HuH-7 (cell line): ENCODE results near the gene SYT15.
"Not testable (repeated sequence)": the region's sequence is repeated elsewhere in the genome, so short reads cannot be mapped to it uniquely, and the experiment has no call there.

Source experiments
- DNase-seq: peaks from one replicate; pipeline ENCODE4 v3.0.0; 2011; ENCODE audit warnings: low spot score

Gene SYT15

DNA sequence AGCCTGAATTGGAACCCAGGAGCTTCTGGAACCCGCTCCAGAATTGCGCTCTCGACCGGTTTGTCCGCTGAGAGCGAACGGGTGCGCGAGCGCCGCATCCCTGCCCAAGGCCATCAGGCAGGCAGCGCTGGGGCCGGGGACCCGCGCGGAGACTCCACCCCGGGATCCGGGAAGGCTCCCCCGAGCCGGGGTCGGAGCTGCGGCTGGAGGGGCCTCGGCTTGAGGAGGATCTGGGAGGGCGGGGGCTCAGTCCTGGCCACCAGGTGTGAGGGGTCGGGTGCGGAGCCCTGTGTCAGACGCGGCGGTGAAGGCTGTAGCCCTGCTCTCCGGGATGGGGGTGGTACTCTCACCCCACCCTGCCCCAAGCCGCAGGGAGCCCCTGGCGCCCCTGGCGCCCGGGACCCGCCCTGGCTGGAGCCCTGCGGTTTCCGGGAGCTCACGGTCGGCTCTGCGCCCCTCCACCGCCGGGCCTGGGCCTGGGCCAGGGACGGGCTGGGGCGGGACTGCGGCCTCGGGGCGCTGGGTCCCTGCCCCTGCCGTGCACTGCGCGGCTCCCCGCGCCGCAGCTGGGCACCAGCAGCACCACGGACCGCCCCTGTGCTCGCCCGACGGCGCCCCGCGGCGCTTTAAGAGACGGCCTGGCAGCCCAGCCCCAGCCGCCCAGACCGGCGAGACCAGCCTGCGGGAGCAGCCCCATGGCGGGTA lies at the start of gene SYT15:
Gene SYT15 (plus strand): TSS at position 655 of the 705 bp plus-strand sequence. CDS start 41 bp downstream, at position 696.
- DNase-seq: not testable (repeated sequence)

GRCh38 chr10:46529742-46530141 lies 49.2 kb upstream of the SYT15 start:
- not testable (repeated sequence) for DNase-seq

GRCh38 chr10:46530249-46531186 lies 48.4 kb upstream of the SYT15 start:
- no peak for DNase-seq

DNA sequence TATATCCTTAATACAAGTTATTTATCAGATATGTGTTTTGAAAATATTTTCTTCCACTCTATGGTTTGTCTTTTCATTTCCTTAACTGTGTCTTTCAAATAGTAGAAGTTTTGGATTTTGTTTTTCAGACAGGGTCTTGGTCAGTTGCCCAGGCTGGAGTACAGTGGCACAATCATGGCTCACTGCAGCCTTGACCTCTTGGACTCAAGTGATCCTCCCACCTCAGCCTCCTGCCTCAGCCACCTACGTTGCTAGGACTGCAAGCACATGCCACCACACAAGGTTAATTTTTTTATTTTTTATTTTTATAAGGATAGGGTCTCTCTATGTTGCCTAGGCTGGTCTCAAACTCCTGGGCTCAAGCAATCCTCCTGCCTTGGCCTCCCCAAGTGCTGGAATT lies 46.7 kb upstream of the SYT15 start:
- not testable (repeated sequence) for DNase-seq

GRCh38 chr10:46534828-46535524 lies 44.0 kb upstream of the SYT15 start:
- DNase-seq: no peak

DNA sequence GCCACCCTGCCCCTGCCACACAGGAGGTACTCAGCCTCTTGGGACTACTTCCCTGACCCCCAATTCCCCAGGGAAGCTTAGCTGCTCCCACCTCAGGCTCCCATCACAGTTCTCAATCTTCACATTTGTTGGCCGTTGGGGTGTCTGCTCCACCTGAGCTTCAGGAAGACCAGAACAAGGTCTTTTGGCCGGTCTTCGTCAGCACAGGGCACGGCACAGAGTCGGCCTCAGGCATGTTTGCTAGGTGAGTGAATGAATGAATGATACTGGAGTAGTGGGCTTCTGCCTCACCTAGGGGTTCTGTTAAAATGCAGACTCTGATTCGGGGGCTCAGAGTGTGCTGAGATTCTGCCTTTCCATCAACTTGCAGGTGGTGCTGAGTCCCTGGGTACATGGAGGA lies 42.8 kb upstream of the SYT15 start:
- no peak for DNase-seq

DNA sequence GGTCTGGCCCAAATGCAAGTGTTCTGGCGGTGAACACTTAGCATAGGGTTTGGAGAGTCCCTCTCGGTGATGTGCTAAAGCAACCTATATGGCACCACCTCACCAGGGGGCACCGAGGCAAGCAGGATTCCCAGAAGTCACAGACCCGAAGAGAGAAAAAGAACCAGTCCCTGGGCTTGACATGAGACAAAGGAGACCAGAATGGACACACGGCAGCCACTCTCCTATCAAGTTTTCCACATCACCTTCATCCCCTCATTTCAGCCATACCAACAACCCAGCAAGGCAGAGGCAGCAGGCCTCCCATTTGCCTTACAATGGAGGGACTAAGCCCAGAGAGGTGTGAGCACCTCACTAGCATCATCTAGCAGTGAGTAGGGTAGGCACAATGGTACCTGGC lies 42.1 kb upstream of the SYT15 start:
- no peak for DNase-seq

DNA sequence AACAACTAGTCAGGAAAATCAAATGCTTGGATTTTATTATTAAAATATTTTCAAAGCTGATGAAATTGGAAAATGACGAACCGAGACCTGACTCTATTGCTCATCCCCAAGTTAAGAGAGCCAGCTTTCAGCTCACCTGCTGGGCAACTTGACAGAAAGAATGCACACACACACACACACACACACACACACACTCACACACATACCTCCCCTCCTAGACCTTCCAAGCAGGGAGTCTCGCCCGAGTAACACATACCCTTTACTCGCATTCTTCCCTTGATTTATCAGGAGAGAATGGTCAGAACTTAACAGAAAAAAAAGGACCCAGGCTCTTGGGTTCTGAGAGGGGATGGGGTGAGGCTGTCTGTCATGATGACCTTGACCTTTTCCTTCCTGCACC lies 41.6 kb upstream of the SYT15 start:
- no peak for DNase-seq

GRCh38 chr10:46538155-46538554 lies 40.8 kb upstream of the SYT15 start:
- no peak for DNase-seq

- no peak for DNase-seq
Observed at GRCh38 chr10:46538717-46539426, 40.1 kb upstream of the SYT15 start.

GRCh38 chr10:46539596-46540411 lies 39.1 kb upstream of the SYT15 start:
- DNase-seq: peak; percentile 65

DNA sequence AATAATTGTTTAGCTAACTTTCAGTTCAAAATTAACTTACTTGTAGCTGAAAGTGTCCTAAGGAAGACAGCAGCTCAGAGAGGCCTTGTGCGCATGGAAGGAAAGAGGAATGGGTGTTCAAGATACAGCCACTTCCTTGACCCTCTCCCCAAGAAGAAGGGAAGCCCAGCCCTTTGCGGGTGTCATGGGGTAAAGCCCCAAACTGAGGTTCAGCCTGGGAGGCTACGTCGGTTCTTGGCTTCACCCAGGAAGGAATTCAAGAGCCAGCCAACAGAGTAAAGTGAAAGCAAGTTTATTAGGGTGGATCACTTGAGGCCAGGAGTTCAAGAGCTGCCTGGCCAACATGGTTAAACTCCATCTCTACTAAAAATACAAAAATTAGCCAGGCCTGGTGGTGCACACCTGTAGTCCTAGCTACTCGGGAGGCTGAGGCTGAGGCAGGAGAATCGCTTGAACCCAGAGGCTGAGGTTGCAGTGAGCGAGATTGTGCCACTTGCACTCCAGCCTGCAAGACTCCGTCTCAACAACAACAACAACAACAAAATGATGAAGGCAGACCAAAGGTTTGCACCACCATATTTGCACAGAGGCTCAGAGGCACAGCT lies 38.4 kb upstream of the SYT15 start:
- DNase-seq: no peak

DNA sequence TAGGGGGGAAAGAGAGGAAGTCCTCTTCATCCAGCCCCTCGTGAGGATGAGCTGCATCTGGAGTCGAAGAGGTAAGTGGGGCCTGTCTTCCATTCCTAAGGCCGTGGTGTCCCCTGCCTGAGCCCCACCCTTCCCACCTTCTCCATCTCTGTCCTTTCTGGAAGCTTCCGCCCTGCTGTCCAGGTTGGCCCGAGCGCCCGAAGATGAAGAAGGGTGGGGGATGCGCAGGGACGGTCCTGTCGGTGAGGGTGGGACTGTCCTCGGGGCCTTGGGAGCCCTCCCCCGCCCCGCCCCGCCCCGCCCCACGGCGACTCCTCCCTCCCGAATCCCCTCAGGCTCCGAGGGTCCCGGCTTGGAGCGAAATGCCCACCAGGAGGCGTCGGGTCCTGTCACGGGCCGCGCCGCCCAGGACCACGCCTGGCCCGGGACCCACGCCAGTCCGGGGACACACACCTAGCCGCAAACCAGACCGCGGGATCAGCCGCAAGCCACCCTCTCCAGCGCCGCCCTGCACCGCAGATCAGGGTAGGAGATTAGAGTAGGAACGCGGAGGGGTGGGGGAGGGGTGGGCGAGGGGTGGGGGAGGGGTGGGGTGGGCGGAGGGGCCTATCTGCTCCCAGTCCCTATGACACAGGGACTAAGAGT lies 37.8 kb upstream of the SYT15 start:
- peak; percentile 64 for DNase-seq

DNA sequence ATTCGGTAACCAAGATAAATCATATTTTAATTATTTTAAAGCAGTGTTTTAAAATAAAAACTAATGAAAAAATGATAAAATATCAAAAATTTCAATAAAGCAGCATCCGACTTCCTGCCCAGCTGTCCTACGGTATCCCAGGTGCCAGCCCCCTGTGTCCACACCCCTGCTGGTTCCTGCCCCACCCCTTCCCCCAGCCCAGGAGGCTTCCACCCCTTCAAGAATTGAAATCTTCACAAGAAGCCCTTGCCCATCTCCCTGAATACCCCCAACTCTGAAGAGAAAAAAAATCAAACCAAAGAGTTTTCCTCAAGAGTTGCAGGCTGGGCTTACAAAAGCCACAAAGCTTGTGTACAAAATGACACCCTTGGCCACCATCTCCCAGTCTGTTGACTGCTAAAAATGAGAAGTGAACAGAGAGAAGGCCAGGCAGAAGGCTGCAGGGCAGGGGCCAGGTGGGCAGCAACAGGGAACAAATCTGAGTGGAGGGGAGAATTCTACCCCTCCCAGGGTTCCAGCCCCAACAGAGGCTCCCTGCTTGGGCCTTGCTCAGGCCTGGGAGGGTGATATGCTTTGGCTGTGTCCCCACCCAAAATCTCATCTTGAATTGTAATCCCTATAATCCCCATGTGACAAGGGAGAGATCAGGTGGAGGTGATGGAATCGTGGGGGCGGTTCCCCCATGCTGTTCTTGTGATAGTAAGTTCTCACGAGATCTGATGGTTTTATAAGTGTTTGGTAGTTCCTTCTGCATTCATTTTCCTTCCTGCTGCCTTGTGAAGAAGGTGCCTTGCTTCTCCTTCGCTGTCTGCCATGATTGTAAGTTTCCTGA lies 37.0 kb upstream of the SYT15 start:
- DNase-seq: no peak

DNA sequence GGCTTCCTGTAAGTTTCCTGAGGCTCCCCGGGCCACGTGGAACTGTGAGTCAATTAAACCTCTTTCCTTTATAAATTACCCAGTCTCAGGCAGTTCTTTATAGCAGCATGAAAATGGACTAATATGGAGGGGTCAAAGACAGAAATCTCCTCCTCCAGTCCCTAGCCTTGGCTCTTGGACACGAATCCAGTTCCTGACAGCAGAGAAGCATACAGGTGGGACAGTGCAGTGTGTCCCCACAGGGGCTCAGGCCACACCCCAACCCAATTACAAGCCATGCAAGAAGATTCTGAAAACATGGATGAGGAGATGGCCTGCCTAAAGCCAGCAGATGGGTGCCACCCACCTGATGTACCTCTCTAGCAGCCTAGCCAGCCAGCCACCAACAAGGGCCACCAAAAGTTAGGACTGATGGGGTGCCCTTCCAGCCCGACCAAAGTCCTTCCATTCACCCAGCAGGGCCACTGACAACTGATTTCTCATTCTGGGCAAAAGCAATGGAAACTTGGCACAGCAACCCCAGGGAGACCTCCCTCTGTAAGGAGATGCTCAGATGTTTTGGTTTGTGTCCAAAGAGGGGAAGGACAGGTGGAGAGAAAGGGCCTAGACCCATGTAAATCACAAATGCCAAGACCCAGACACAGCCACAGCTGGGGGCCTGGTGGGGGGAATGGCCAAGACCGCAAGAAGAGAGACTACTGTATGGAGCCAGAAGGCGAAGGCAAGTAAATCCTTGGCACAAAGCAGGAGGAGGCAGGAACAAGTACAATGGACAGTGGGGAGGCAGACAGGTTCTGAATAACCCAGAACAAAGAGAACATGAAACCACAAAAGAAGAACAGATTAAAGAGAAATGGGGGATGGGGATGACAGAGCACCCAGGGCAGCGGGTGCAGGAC lies 36.1 kb upstream of the SYT15 start:
- DNase-seq: no peak

GRCh38 chr10:46543466-46544377 lies 35.2 kb upstream of the SYT15 start:
- no peak for DNase-seq
